Measurements from ENCODE around the gene CDH22.

The CDH22 gene

GRCh38 chr20:46242390-46242789 lies 65.9 kb downstream of the CDH22 start:
- H3K4me3 ChIP-seq (ENCODE audit: control insufficient read depth, low read depth, low read length), result no peak overlapping the region
- TF ChIP-seq, protein P1, sequence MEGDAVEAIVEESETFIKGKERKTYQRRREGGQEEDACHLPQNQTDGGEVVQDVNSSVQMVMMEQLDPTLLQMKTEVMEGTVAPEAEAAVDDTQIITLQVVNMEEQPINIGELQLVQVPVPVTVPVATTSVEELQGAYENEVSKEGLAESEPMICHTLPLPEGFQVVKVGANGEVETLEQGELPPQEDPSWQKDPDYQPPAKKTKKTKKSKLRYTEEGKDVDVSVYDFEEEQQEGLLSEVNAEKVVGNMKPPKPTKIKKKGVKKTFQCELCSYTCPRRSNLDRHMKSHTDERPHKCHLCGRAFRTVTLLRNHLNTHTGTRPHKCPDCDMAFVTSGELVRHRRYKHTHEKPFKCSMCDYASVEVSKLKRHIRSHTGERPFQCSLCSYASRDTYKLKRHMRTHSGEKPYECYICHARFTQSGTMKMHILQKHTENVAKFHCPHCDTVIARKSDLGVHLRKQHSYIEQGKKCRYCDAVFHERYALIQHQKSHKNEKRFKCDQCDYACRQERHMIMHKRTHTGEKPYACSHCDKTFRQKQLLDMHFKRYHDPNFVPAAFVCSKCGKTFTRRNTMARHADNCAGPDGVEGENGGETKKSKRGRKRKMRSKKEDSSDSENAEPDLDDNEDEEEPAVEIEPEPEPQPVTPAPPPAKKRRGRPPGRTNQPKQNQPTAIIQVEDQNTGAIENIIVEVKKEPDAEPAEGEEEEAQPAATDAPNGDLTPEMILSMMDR (IDR thresholded peaks at IDR 0.05; ENCODE audit: control insufficient read depth, insufficient read depth, low read depth, low read length, missing control alignments), result no peak
- DNase-seq (ENCODE audit: low read depth), result no peak

GRCh38 chr20:46240881-46241280 lies 67.4 kb downstream of the CDH22 start:
- TF ChIP-seq, protein P1 (IDR thresholded peaks at IDR 0.05; ENCODE audit: control insufficient read depth, insufficient read depth, low read depth, low read length, missing control alignments), result no peak
- no peak overlapping the region for H3K4me3 ChIP-seq (ENCODE audit: control insufficient read depth, low read depth, low read length)
- DNase-seq (ENCODE audit: low read depth), result no peak

- TF ChIP-seq, protein P1 (IDR thresholded peaks at IDR 0.05; ENCODE audit: control insufficient read depth, insufficient read depth, low read depth, low read length, missing control alignments), result no peak
- DNase-seq (ENCODE audit: low read depth), result no peak
- H3K4me3 ChIP-seq (ENCODE audit: control insufficient read depth, low read depth, low read length), result no peak overlapping the region
Observed at GRCh38 chr20:46240065-46240464, 68.2 kb downstream of the CDH22 start.

DNA sequence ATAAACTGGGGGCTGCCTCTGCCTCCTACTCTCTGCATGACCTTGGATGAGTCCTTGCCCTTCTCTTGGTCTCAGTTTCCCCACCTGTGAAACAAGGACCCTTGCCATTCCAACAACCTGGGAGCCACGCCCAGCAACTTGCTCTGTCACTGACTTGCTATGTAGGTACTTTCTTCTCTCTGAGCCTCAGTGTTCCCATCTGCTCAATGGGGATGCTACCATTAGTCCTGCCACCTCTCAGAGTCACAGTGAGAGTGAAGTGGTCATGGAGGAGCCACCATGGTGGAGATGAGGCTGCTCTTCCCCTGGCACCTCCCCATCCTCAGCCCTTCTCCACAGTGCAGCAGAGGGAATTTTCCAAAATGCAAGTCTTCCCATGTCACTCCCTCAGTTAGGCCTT lies 70.6 kb downstream of the CDH22 start:
- TF ChIP-seq, protein P1 (IDR thresholded peaks at IDR 0.05; ENCODE audit: control insufficient read depth, insufficient read depth, low read depth, low read length, missing control alignments), result no peak
- no peak for DNase-seq (ENCODE audit: low read depth)
- no peak overlapping the region for H3K4me3 ChIP-seq (ENCODE audit: control insufficient read depth, low read depth, low read length)

- no peak for DNase-seq (ENCODE audit: low read depth)
- H3K4me3 ChIP-seq (ENCODE audit: control insufficient read depth, low read depth, low read length), result no peak overlapping the region
- TF ChIP-seq, protein P1 (IDR thresholded peaks at IDR 0.05; ENCODE audit: control insufficient read depth, insufficient read depth, low read depth, low read length, missing control alignments), result no peak
Observed at GRCh38 chr20:46237227-46237626, 71.1 kb downstream of the CDH22 start.

- TF ChIP-seq, protein P1 (IDR thresholded peaks at IDR 0.05; ENCODE audit: control insufficient read depth, insufficient read depth, low read depth, low read length, missing control alignments), result no peak
- DNase-seq (ENCODE audit: low read depth), result no peak
- H3K4me3 ChIP-seq (ENCODE audit: control insufficient read depth, low read depth, low read length), result no peak overlapping the region
Observed at GRCh38 chr20:46235077-46235476, 73.2 kb downstream of the CDH22 start.

DNA sequence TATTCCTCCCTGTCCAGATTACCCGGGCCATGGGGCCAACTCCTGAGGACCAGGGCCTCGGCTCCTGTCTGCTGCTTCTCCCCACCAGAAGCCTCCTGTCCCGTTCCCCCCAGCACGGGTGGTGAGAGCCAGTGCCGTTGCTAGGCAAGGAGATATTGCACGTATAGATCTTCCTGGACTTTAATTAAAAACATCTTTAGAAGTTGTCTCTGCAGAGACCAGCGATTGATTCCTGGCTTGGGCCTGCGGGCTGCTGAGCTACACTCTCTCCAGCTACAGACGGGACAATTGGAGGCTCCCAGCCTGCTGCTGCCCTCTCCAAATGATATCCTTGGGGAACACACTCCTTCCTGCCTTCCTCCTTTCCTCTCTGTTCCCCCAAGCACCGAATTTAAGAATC lies 74.6 kb downstream of the CDH22 start:
- TF ChIP-seq, protein P1 (IDR thresholded peaks at IDR 0.05; ENCODE audit: control insufficient read depth, insufficient read depth, low read depth, low read length, missing control alignments), result no peak
- no peak for DNase-seq (ENCODE audit: low read depth)
- no peak overlapping the region for H3K4me3 ChIP-seq (ENCODE audit: control insufficient read depth, low read depth, low read length)
